ENCODE results near the gene DOCK7. TPM values are rescaled to one million over a fixed set of nuclear protein-coding genes. Genes with fewer than 3 reads are reported as not detected.

Gene DOCK7
- total and polyA plus RNA-seq, 2 of the 13 experiments (the other 11 are each of a cell fraction or from before 2014, with no cell fraction given) = 45.7 to 67.2 TPM

GRCh38 chr1:62728963-62729362 is 40.8 kb upstream of the DOCK7 start (continued):
- TF ChIP-seq THAP8 (CRISPR knock-in tag; IDR thresholded peaks at IDR 0.05; ENCODE audit: borderline replicate concordance) (no peak), ZSCAN12 (CRISPR knock-in tag; IDR thresholded peaks at IDR 0.05) (no peak), DDIT3 (CRISPR knock-in tag; IDR thresholded peaks at IDR 0.05) (no peak), ZNF563 (CRISPR knock-in tag; IDR thresholded peaks at IDR 0.05) (no peak), ZNF432 (CRISPR knock-in tag; IDR thresholded peaks at IDR 0.05; ENCODE audit: borderline replicate concordance) (no peak), SNAI1 (CRISPR knock-in tag; IDR thresholded peaks at IDR 0.05; ENCODE audit: borderline replicate concordance) (no peak), ELF1 (CRISPR knock-in tag; IDR thresholded peaks at IDR 0.05) (no peak), GPBP1L1 (CRISPR knock-in tag; IDR thresholded peaks at IDR 0.05) (no peak), SP5 (CRISPR knock-in tag; IDR thresholded peaks at IDR 0.05; ENCODE audit: borderline replicate concordance, low read depth) (peak; percentile 19; the same call in 1 of the 2 replicates), TEAD3 (CRISPR knock-in tag; optimal IDR thresholded peaks at IDR 0.05; ENCODE audit: borderline replicate concordance) (peak; percentile 58), SOX13 (IDR thresholded peaks at IDR 0.05) (peak; percentile 43; the same call in 1 of the 2 replicates), SOX13 (CRISPR knock-in tag; conservative IDR thresholded peaks at IDR 0.05 in 1 of 2, IDR thresholded peaks at IDR 0.05 in 1 of 2) (peak in 1 of 2 experiments; percentile 94; a peak in 2 of 4 replicates)

All from HepG2 (cell line).